SK-N-SH treated with all-trans-retinoic acid at 6 μM for 48 hours (cell line): ENCODE data around the gene PTPRC.

Source experiments
- ARNTL ChIP-seq: fragments of 450-650 bp; formaldehyde crosslinking; IDR thresholded peaks from 2 replicates; pipeline ENCODE4 v1.5.0; 2020; ENCODE audit warnings: low read depth, mild to moderate bottlenecking, moderate library complexity, borderline replicate concordance
- TCF4 ChIP-seq: fragments of 250-450 bp; sonication (Bioruptor Pico); IDR thresholded peaks from 2 replicates; pipeline ENCODE4 v1.8.0; 2021; ENCODE audit warnings: mild to moderate bottlenecking, moderate library complexity, borderline replicate concordance
- ZFP3 ChIP-seq: fragments of 250-450 bp; sonication (Bioruptor Pico); IDR thresholded peaks from 2 replicates; pipeline ENCODE4 v1.5.0; 2020; ENCODE audit warnings: mild to moderate bottlenecking, moderate library complexity
- TF ChIP-seq, protein P1 (sequence below): fragments of 250-450 bp; sonication (Bioruptor Pico); IDR thresholded peaks from 2 replicates; pipeline ENCODE4 v1.5.0; 2020; ENCODE audit warnings: mild to moderate bottlenecking, moderate library complexity
- TF ChIP-seq, protein P2 (sequence below): fragments of 250-450 bp; sonication (Bioruptor Pico); IDR thresholded peaks from 2 replicates; pipeline ENCODE4 v1.5.1; 2020; ENCODE audit warnings: low read depth, mild to moderate bottlenecking, moderate library complexity

DNA sequence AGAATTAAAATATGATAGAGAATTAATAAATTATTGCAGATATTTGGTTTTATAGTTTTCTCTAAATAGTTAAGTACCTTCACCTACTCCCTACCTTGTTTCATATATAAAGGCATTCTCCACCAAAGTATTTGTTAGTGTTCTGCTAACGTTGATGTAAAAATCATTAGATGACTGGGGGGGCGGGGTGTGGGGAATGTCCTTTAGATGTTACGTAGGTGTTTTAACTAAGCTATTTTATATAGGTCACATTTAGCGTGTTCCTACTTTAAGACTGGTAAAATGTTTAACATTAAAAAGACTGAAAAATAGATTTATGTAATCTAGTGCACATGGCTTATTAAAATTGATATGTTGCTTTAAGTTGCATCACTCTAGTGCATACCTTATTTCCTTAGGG lies 48.6 kb downstream of the PTPRC start:
- no peak for TF ChIP-seq ARNTL (CRISPR knock-in tag)
- TF ChIP-seq ZFP3 (CRISPR knock-in tag), result no peak
- TF ChIP-seq TCF4 (CRISPR knock-in tag), result no peak
- TF ChIP-seq, protein P1, sequence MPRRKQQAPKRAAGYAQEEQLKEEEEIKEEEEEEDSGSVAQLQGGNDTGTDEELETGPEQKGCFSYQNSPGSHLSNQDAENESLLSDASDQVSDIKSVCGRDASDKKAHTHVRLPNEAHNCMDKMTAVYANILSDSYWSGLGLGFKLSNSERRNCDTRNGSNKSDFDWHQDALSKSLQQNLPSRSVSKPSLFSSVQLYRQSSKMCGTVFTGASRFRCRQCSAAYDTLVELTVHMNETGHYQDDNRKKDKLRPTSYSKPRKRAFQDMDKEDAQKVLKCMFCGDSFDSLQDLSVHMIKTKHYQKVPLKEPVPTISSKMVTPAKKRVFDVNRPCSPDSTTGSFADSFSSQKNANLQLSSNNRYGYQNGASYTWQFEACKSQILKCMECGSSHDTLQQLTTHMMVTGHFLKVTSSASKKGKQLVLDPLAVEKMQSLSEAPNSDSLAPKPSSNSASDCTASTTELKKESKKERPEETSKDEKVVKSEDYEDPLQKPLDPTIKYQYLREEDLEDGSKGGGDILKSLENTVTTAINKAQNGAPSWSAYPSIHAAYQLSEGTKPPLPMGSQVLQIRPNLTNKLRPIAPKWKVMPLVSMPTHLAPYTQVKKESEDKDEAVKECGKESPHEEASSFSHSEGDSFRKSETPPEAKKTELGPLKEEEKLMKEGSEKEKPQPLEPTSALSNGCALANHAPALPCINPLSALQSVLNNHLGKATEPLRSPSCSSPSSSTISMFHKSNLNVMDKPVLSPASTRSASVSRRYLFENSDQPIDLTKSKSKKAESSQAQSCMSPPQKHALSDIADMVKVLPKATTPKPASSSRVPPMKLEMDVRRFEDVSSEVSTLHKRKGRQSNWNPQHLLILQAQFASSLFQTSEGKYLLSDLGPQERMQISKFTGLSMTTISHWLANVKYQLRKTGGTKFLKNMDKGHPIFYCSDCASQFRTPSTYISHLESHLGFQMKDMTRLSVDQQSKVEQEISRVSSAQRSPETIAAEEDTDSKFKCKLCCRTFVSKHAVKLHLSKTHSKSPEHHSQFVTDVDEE, result no peak
- TF ChIP-seq, protein P2, sequence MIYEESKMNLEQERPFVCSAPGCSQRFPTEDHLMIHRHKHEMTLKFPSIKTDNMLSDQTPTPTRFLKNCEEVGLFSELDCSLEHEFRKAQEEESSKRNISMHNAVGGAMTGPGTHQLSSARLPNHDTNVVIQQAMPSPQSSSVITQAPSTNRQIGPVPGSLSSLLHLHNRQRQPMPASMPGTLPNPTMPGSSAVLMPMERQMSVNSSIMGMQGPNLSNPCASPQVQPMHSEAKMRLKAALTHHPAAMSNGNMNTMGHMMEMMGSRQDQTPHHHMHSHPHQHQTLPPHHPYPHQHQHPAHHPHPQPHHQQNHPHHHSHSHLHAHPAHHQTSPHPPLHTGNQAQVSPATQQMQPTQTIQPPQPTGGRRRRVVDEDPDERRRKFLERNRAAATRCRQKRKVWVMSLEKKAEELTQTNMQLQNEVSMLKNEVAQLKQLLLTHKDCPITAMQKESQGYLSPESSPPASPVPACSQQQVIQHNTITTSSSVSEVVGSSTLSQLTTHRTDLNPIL (CRISPR knock-in tag), result no peak
